Left ventricle myocardium inferior (tissue), 1 donor: ENCODE data around the gene NDUFC2. TPM values are rescaled to one million over a fixed set of nuclear protein-coding genes. Genes with fewer than 3 reads are reported as not detected.

Experiments
- DNase-seq: peaks from one replicate; pipeline ENCODE4 v3.0.0-alpha.2; 2020
- H3K27ac ChIP-seq: fragments of 200-600 bp; replicated peaks from 2 replicates; pipeline ENCODE4 v1.8.0; 2021
- H3K27me3 ChIP-seq: fragments of 200-600 bp; 2 replicates; pipeline ENCODE4 v1.8.0; 2021; ENCODE audit warnings: low read depth
- H3K36me3 ChIP-seq: fragments of 200-600 bp; 2 replicates; pipeline ENCODE4 v1.8.0; 2021
- H3K4me1 ChIP-seq: fragments of 200-600 bp; 2 replicates; pipeline ENCODE4 v1.8.0; 2021
- H3K4me3 ChIP-seq: fragments of 200-600 bp; 2 replicates; pipeline ENCODE4 v1.8.0; 2021; ENCODE audit warnings: mild to moderate bottlenecking, moderate library complexity
- H3K9me3 ChIP-seq: fragments of 200-600 bp; replicated peaks from 2 replicates; pipeline ENCODE4 v1.8.0; 2021
- CTCF ChIP-seq: fragments of 200-600 bp; IDR thresholded peaks from 2 replicates; pipeline ENCODE4 v1.8.0; 2021; ENCODE audit warnings: antibody characterized with exemption, mild to moderate bottlenecking, borderline replicate concordance
- intact Hi-C: fragments of 100-400 bp; cut with micrococcal nuclease; formaldehyde crosslinking; loops from one replicate; pipeline ENCODE4 v1.11.0; 2022
- total RNA-seq: library from RNA; stranded (reverse); fragmentation: NEBNext Ultra II Directional; extraction: Animal tissue kit (Norgen Biotek cat#: 25700); gene quantifications from one replicate; pipeline ENCODE4 v1.2.1, GENCODE V29; 2021
- donor health status: DM: no; HTN: yes; CAD: no; lungs with severe emphysema.

The NDUFC2 gene
- total RNA-seq, 1 donor from 2014 or later, result 295 TPM

GRCh38 chr11:78069465-78069864 is 10.2 kb downstream of the NDUFC2 start:
- peaks cover 37% of the 10 kb centered on the region for H3K36me3 ChIP-seq
- DNase-seq, result no peak

GRCh38 chr11:78067704-78068103 is 12.0 kb downstream of the NDUFC2 start:
- Histone ChIP-seq H3K4me3 (no peak overlapping the region), H3K9me3 (no peaks in the 10 kb centered on the region), H3K27ac (no peak overlapping the region), H3K27me3 (no peaks in the 10 kb centered on the region), H3K4me1 (peaks cover 51% of the 10 kb centered on the region), H3K36me3 (peaks cover 34% of the 10 kb centered on the region)
- intact Hi-C loops, result no loop called here
- no peak for TF ChIP-seq CTCF
- DNase-seq, result no peak

More at GRCh38 chr11:78069465-78069864, 10.2 kb downstream of the NDUFC2 start:
- no peaks in the 10 kb centered on the region for H3K9me3 ChIP-seq
- intact Hi-C loops, result no loop called here
- no peak overlapping the region for H3K4me3 ChIP-seq
- TF ChIP-seq CTCF, result no peak
- peak overlapping the region; percentile 49 for H3K27ac ChIP-seq
- peaks cover 51% of the 10 kb centered on the region for H3K4me1 ChIP-seq
- no peaks in the 10 kb centered on the region for H3K27me3 ChIP-seq

- H3K4me3 ChIP-seq, result no peak overlapping the region
- H3K4me1 ChIP-seq, result peaks cover 51% of the 10 kb centered on the region
- no peak for TF ChIP-seq CTCF
- no peaks in the 10 kb centered on the region for H3K9me3 ChIP-seq
- no peak overlapping the region for H3K27ac ChIP-seq
- H3K27me3 ChIP-seq, result no peaks in the 10 kb centered on the region
- peaks cover 24% of the 10 kb centered on the region for H3K36me3 ChIP-seq
- intact Hi-C loops, result no loop called here
- no peak for DNase-seq
Measured at GRCh38 chr11:78066471-78066870, 13.2 kb downstream of the NDUFC2 start.

GRCh38 chr11:78065203-78065602 is 14.5 kb downstream of the NDUFC2 start:
- H3K4me3 ChIP-seq, result no peak overlapping the region
- H3K9me3 ChIP-seq, result no peaks in the 10 kb centered on the region
- no peak overlapping the region for H3K27ac ChIP-seq
- no peak for TF ChIP-seq CTCF
- peaks cover 13% of the 10 kb centered on the region for H3K36me3 ChIP-seq
- intact Hi-C loops, result no loop called here
- no peak for DNase-seq
- H3K27me3 ChIP-seq, result no peaks in the 10 kb centered on the region
- peaks cover 52% of the 10 kb centered on the region for H3K4me1 ChIP-seq

- intact Hi-C loops, result no loop called here
- DNase-seq, result no peak
- peaks cover 10% of the 10 kb centered on the region for H3K36me3 ChIP-seq
- no peak for TF ChIP-seq CTCF
- peaks cover 40% of the 10 kb centered on the region for H3K4me1 ChIP-seq
- no peaks in the 10 kb centered on the region for H3K27me3 ChIP-seq
- H3K27ac ChIP-seq, result no peak within 1 kb of the TSS
- H3K9me3 ChIP-seq, result no peaks in the 10 kb centered on the region
- no peak within 1 kb of the TSS for H3K4me3 ChIP-seq
Measured at GRCh38 chr11:78063440-78064181, 16.1 kb downstream of the NDUFC2 start, which contains the start of gene THRSP. THRSP (plus strand) TSS chr11:78063861; CDS start chr11:78063882, 21 bp downstream.
